Measurements from ENCODE around the gene PRPF31.

GRCh38 chr19:54151362-54152035 lies 35.9 kb downstream of the PRPF31 start:
- no peak for TF ChIP-seq SUZ12 (IDR thresholded peaks at IDR 0.05; ENCODE audit: extremely low read depth, insufficient read depth, insufficient read length)
- no peak for TF ChIP-seq ZNF274 (IDR thresholded peaks at IDR 0.05; ENCODE audit: low read depth, low read length)
- no peak for TF ChIP-seq YY1 (IDR thresholded peaks at IDR 0.05; ENCODE audit: insufficient read depth, insufficient read length)
